ENCODE results near the gene WRAP73. TPM values are rescaled to one million over a fixed set of nuclear protein-coding genes. Genes with fewer than 3 reads are reported as not detected.

WRAP73 gene
- total RNA-seq, 1 experiment from 2014 or later, result 51.4 TPM

DNA sequence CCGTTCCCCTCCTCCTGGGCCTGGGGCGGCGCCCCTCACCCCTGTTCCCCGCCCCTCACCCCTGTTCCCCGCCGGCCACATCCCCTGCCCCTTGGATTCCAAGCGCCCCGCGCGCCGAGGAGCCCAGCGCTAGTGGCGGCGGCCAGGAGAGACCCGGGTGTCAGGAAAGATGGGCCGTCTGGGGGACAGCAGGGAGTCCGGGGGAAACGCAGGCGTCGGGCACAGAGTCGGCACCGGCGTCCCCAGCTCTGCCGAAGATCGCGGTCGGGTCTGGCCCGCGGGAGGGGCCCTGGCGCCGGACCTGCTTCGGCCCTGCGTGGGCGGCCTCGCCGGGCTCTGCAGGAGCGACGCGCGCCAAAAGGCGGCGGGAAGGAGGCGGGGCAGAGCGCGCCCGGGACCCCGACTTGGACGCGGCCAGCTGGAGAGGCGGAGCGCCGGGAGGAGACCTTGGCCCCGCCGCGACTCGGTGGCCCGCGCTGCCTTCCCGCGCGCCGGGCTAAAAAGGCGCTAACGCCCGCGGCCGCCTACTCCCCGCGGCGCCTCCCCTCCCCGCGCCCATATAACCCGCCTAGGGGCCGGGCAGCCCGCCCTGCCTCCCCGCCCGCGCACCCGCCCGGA, 2.1 kb upstream of the WRAP73 start, which contains the start of gene TP73:
TP73 (plus strand) TSS at position 587 of the 618 bp plus-strand sequence. CDS start 29,850 bp downstream, outside the sequence.
- RAD21 ChIA-PET (ENCODE audit: low non-redundant PET in 1 of 2, low total read pairs in 2 of 2, uncharacterized antibody in 2 of 2, unreplicated experiment in 2 of 2), result no interaction called here
- H3K9me3 ChIP-seq (ENCODE audit: control insufficient read depth in 1 of 2, insufficient read depth in 1 of 2, low read depth in 1 of 2, low read length in 2 of 2), result no peaks in the 10 kb centered on the region
- intact Hi-C loops (cut with micrococcal nuclease), result no loop called here
- TF ChIP-seq POLR2AphosphoS5 (IDR thresholded peaks at IDR 0.05; ENCODE audit: low read depth, low read length) (0 out of 2 replicates have a peak, but pooled peaks have one; percentile 37), ZFX (IDR thresholded peaks at IDR 0.05) (no peak), SRF (IDR thresholded peaks at IDR 0.05; ENCODE audit: low read depth) (no peak), POLR2A (IDR thresholded peaks at IDR 0.05; ENCODE audit: borderline replicate concordance, extremely low read depth, insufficient read depth, insufficient read length) (no peak), CBX3 (IDR thresholded peaks at IDR 0.05; ENCODE audit: low read depth) (no peak), EGR1 (IDR thresholded peaks at IDR 0.05; ENCODE audit: low read depth) (peak; percentile 99)
- TF ChIP-seq, protein P1, sequence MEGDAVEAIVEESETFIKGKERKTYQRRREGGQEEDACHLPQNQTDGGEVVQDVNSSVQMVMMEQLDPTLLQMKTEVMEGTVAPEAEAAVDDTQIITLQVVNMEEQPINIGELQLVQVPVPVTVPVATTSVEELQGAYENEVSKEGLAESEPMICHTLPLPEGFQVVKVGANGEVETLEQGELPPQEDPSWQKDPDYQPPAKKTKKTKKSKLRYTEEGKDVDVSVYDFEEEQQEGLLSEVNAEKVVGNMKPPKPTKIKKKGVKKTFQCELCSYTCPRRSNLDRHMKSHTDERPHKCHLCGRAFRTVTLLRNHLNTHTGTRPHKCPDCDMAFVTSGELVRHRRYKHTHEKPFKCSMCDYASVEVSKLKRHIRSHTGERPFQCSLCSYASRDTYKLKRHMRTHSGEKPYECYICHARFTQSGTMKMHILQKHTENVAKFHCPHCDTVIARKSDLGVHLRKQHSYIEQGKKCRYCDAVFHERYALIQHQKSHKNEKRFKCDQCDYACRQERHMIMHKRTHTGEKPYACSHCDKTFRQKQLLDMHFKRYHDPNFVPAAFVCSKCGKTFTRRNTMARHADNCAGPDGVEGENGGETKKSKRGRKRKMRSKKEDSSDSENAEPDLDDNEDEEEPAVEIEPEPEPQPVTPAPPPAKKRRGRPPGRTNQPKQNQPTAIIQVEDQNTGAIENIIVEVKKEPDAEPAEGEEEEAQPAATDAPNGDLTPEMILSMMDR (IDR thresholded peaks at IDR 0.05 in 2 of 3, conservative IDR thresholded peaks at IDR 0.05 in 1 of 3; ENCODE audit: borderline replicate concordance in 1 of 3, insufficient read depth in 1 of 3, low read depth in 2 of 3, low read length in 2 of 3), result 0 out of 6 replicates have a peak, but pooled peaks of 1 of the 3 experiments have one; percentile 6
- TF ChIP-seq, protein P2, sequence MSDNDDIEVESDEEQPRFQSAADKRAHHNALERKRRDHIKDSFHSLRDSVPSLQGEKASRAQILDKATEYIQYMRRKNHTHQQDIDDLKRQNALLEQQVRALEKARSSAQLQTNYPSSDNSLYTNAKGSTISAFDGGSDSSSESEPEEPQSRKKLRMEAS (IDR thresholded peaks at IDR 0.05), result no peak; the same call in none of the 2 replicates
- TF ChIP-seq, protein P3, sequence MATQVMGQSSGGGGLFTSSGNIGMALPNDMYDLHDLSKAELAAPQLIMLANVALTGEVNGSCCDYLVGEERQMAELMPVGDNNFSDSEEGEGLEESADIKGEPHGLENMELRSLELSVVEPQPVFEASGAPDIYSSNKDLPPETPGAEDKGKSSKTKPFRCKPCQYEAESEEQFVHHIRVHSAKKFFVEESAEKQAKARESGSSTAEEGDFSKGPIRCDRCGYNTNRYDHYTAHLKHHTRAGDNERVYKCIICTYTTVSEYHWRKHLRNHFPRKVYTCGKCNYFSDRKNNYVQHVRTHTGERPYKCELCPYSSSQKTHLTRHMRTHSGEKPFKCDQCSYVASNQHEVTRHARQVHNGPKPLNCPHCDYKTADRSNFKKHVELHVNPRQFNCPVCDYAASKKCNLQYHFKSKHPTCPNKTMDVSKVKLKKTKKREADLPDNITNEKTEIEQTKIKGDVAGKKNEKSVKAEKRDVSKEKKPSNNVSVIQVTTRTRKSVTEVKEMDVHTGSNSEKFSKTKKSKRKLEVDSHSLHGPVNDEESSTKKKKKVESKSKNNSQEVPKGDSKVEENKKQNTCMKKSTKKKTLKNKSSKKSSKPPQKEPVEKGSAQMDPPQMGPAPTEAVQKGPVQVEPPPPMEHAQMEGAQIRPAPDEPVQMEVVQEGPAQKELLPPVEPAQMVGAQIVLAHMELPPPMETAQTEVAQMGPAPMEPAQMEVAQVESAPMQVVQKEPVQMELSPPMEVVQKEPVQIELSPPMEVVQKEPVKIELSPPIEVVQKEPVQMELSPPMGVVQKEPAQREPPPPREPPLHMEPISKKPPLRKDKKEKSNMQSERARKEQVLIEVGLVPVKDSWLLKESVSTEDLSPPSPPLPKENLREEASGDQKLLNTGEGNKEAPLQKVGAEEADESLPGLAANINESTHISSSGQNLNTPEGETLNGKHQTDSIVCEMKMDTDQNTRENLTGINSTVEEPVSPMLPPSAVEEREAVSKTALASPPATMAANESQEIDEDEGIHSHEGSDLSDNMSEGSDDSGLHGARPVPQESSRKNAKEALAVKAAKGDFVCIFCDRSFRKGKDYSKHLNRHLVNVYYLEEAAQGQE (IDR thresholded peaks at IDR 0.05; ENCODE audit: low read depth), result no peak
- BruUV-seq (replicated peaks), result no TSS peak
- peaks cover 18 to 29% of the 10 kb centered on the region in 2 experiments for H3K4me1 ChIP-seq (ENCODE audit: control insufficient read depth in 1 of 2, insufficient read depth in 2 of 2, low read length in 2 of 2)
- no peaks in the 10 kb centered on the region for H3K27me3 ChIP-seq (ENCODE audit: insufficient read depth, low read length)
- DNase-seq (ENCODE audit: low read depth, low spot score) (peak; percentile 21), ATAC-seq (peak; percentile 58)
- POLR2A ChIA-PET, result interaction anchor here (0.9 kb wide), 1 partner anchor 14 kb away, joined by 3 read pairs; no protein-coding TSS in a partner anchor
- no peak within 1 kb of the TSS for H2AFZ ChIP-seq (ENCODE audit: low read depth, low read length, poor library complexity, severe bottlenecking)
- H3K79me2 ChIP-seq (ENCODE audit: insufficient read depth, low read length), result peaks cover 61% of the 10 kb centered on the region
- H3K36me3 ChIP-seq (ENCODE audit: control insufficient read depth in 1 of 2, insufficient read depth in 2 of 2, low read length in 2 of 2), result peaks cover 4 to 7% of the 10 kb centered on the region in 2 experiments; a peak in 2 of 4 replicates
- H3K9me2 ChIP-seq (ENCODE audit: insufficient read depth), result no peaks in the 10 kb centered on the region
- H3K4me3 ChIP-seq (replicated peaks in 1 of 2; ENCODE audit: low read depth in 1 of 2, low read length in 2 of 2), result peak within 1 kb of the TSS; percentile 70 to 80
- peak within 1 kb of the TSS; percentile 64 for H3K27ac ChIP-seq (ENCODE audit: low read depth, low read length)
- peak within 1 kb of the TSS; percentile 91 for H3K4me2 ChIP-seq (ENCODE audit: low read length)
- CTCF ChIA-PET, result interaction anchor here (1.3 kb wide), 1 partner anchor 33 kb away, joined by 5 read pairs; no protein-coding TSS in a partner anchor
- H3K9ac ChIP-seq (ENCODE audit: low read length), result peak within 1 kb of the TSS; percentile 85
- no peaks in the 10 kb centered on the region for H4K20me1 ChIP-seq (ENCODE audit: insufficient read depth)
